Progenitor cell of endocrine pancreas (in vitro differentiated cells): ENCODE data around the gene PUSL1. TPM values are rescaled to one million over a fixed set of nuclear protein-coding genes. Genes with fewer than 3 reads are reported as not detected.

Experiments used
- DNase-seq: peaks from one replicate; pipeline ENCODE4 v3.0.0; 2021; ENCODE audit warnings: low spot score; ENCODE audit not compliant: unreplicated experiment
- H3K27ac Mint-ChIP-seq: 2 replicates; pipeline ENCODE4 v1.8.0; 2021; ENCODE audit warnings: mild to moderate bottlenecking, moderate library complexity, mixed read lengths
- H3K27me3 Mint-ChIP-seq: 2 replicates; pipeline ENCODE4 v1.8.0; 2021; ENCODE audit warnings: mixed read lengths
- H3K36me3 Mint-ChIP-seq: 2 replicates; pipeline ENCODE4 v1.8.0; 2022; ENCODE audit warnings: mixed read lengths; ENCODE audit not compliant: insufficient read depth
- H3K4me1 Mint-ChIP-seq: 2 replicates; pipeline ENCODE4 v1.8.0; 2021; ENCODE audit warnings: low read depth, mixed read lengths
- H3K4me3 Mint-ChIP-seq: 2 replicates; pipeline ENCODE4 v1.8.0; 2021; ENCODE audit warnings: low read depth, mild to moderate bottlenecking, moderate library complexity, mixed read lengths
- H3K9me3 Mint-ChIP-seq: 2 replicates; pipeline ENCODE4 v1.8.0; 2021; ENCODE audit warnings: low read depth, mixed read lengths
- CTCF ChIP-seq: fragments of 200-600 bp; sonication (generic); IDR thresholded peaks from one replicate; pipeline ENCODE4 v1.5.0; 2021; ENCODE audit warnings: antibody characterized with exemption, mild to moderate bottlenecking; ENCODE audit not compliant: unreplicated experiment
- microRNA-seq: library from miRNA; unstranded; fragments of <30 nt; microRNA quantifications from one replicate; pipeline ENCODE4 v1.1.0, GENCODE V29; 2020; ENCODE audit warnings: borderline number of aligned reads; ENCODE audit not compliant: unreplicated experiment
- total RNA-seq: library from RNA; stranded (reverse); gene quantifications from 2 replicates; pipeline ENCODE4 v1.2.1, GENCODE V29; 2021

Gene PUSL1
- total RNA-seq, 1 donor from 2014 or later, result 13.8 TPM

- peaks cover 10% of the 10 kb centered on the region for H3K27me3 Mint-ChIP-seq
- DNase-seq, result peak; percentile 8
Measured at GRCh38 chr1:1359308-1359663, 50.9 kb downstream of the PUSL1 start.

GRCh38 chr1:1359664-1360468, 51.5 kb downstream of the PUSL1 start:
- Mint-ChIP-seq H3K4me1 (peaks cover 14% of the 10 kb centered on the region), H3K36me3 (no peaks in the 10 kb centered on the region), H3K9me3 (no peaks in the 10 kb centered on the region), H3K27me3 (peaks cover 10% of the 10 kb centered on the region), H3K27ac (peak overlapping the region; percentile 29), H3K4me3 (no peak overlapping the region)
- no peak for TF ChIP-seq CTCF
- peak; percentile 9 for DNase-seq

More at GRCh38 chr1:1359308-1359663, 50.9 kb downstream of the PUSL1 start:
- no peak for TF ChIP-seq CTCF
- Mint-ChIP-seq H3K27ac (peak overlapping the region; percentile 16), H3K4me1 (peaks cover 15% of the 10 kb centered on the region), H3K9me3 (no peaks in the 10 kb centered on the region), H3K4me3 (no peak overlapping the region), H3K36me3 (no peaks in the 10 kb centered on the region)

GRCh38 chr1:1360506-1361169, 52.2 kb downstream of the PUSL1 start:
- H3K27me3 Mint-ChIP-seq, result peaks cover 10% of the 10 kb centered on the region
- H3K36me3 Mint-ChIP-seq, result no peaks in the 10 kb centered on the region
- H3K4me1 Mint-ChIP-seq, result peaks cover 14% of the 10 kb centered on the region
- H3K4me3 Mint-ChIP-seq, result no peak overlapping the region
- peak overlapping the region; percentile 50 for H3K27ac Mint-ChIP-seq
- H3K9me3 Mint-ChIP-seq, result no peaks in the 10 kb centered on the region
- TF ChIP-seq CTCF, result no peak
- DNase-seq, result peak; percentile 8

Small RNA genes lying within 50 kb of the gene (microRNA-seq; reads per million reads assigned to microRNA genes)
- gene MIR6726, result 9.0 reads per million, percentile 14 among the genes with 10 or more reads in this experiment
- not detected for gene MIR6727
- not detected for gene MIR6808

Other genes with a start within 250 kb of the PUSL1 start
- gene RNF223, start 234.3 kb upstream of the PUSL1 start, total RNA-seq, result not detected in 2 replicates
- gene C1orf159, start 192.5 kb upstream of the PUSL1 start, total RNA-seq, result 21.3 and 23.2 TPM in 2 replicates
- 5.0 and 5.5 TPM in 2 replicates for gene TTLL10, start 134.7 kb upstream of the PUSL1 start, total RNA-seq
- 0.48 TPM in 1 of 2 replicates, not detected in the other for gene TNFRSF18, start 102.0 kb upstream of the PUSL1 start, total RNA-seq
- 0.33 and 0.38 TPM in 2 replicates for gene TNFRSF4, start 94.4 kb upstream of the PUSL1 start, total RNA-seq
- 103 and 107 TPM in 2 replicates for gene SDF4, start 76.6 kb upstream of the PUSL1 start, total RNA-seq
- gene B3GALT6, start 76.4 kb upstream of the PUSL1 start, total RNA-seq, result 31.7 and 31.9 TPM in 2 replicates
- gene C1QTNF12, start 61.9 kb upstream of the PUSL1 start, total RNA-seq, result 1.7 and 2.7 TPM in 2 replicates
- 67.0 and 73.6 TPM in 2 replicates for gene UBE2J2, start 34.7 kb upstream of the PUSL1 start, total RNA-seq
- gene SCNN1D, start 28.2 kb upstream of the PUSL1 start, total RNA-seq, result 7.4 and 11.3 TPM in 2 replicates
- 111 and 124 TPM in 2 replicates for gene ACAP3, start 667 bp upstream of the PUSL1 start, total RNA-seq
- gene INTS11, start 16.1 kb downstream of the PUSL1 start, total RNA-seq, result 163 and 177 TPM in 2 replicates
- gene CPTP, start 16.2 kb downstream of the PUSL1 start, total RNA-seq, result 16.8 and 17.5 TPM in 2 replicates
- gene TAS1R3, start 22.7 kb downstream of the PUSL1 start, total RNA-seq, result 1.1 and 1.2 TPM in 2 replicates
- 60.1 and 63.1 TPM in 2 replicates for gene DVL1, start 40.8 kb downstream of the PUSL1 start, total RNA-seq
- gene MXRA8, start 50.0 kb downstream of the PUSL1 start, total RNA-seq, result 24.3 and 25.0 TPM in 2 replicates
- 107 TPM in 2 replicates for gene AURKAIP1, start 66.6 kb downstream of the PUSL1 start, total RNA-seq
- 381 and 386 TPM in 2 replicates for gene CCNL2, start 90.7 kb downstream of the PUSL1 start, total RNA-seq
- gene MRPL20, start 98.7 kb downstream of the PUSL1 start, total RNA-seq, result 104 and 109 TPM in 2 replicates
- 15.1 and 18.1 TPM in 2 replicates for gene ANKRD65, start 112.7 kb downstream of the PUSL1 start, total RNA-seq
- 29.7 and 36.8 TPM in 2 replicates for gene VWA1, start 127.1 kb downstream of the PUSL1 start, total RNA-seq
- 1.6 and 1.9 TPM in 2 replicates for gene ATAD3C, start 141.1 kb downstream of the PUSL1 start, total RNA-seq
- 36.7 and 42.0 TPM in 2 replicates for gene ATAD3B, start 163.2 kb downstream of the PUSL1 start, total RNA-seq
- 37.4 and 38.8 TPM in 2 replicates for gene ATAD3A, start 203.6 kb downstream of the PUSL1 start, total RNA-seq
- 5.1 and 6.6 TPM in 2 replicates for gene TMEM240, start 232.0 kb downstream of the PUSL1 start, total RNA-seq